ENCODE measurements around the gene CPVL.
A peak's percentile ranks its signal among the peaks of the same experiment; 100 is the strongest.

CPVL gene

GRCh38 chr7:29071203-29071874, 75.0 kb downstream of the CPVL start:
- no peaks in the 10 kb centered on the region for H3K79me2 ChIP-seq (ENCODE audit: control insufficient read depth, insufficient read depth, low read length)
- no peak overlapping the region for H3K4me2 ChIP-seq (ENCODE audit: low read length)
- H3K18ac ChIP-seq (ENCODE audit: low read length): no peak overlapping the region
- H4K5ac ChIP-seq (ENCODE audit: low read length): no peak overlapping the region
- no peaks in the 10 kb centered on the region for H3K36me3 ChIP-seq (ENCODE audit: control insufficient read depth, insufficient read depth, low read length)
- no peak overlapping the region for H2BK15ac ChIP-seq (replicated peaks; ENCODE audit: low read depth)
- H2BK120ac ChIP-seq (ENCODE audit: low read depth, low read length): no peak overlapping the region
- H3K4me3 ChIP-seq (ENCODE audit: low read length): no peak overlapping the region
- H3K56ac ChIP-seq (ENCODE audit: low read length): no peak overlapping the region
- H2AK5ac ChIP-seq (ENCODE audit: low read length): no peak overlapping the region
- H4K8ac ChIP-seq (ENCODE audit: low read depth, low read length): no peak overlapping the region
- DNase-seq: no peak
- no peaks in the 10 kb centered on the region for H3K79me1 ChIP-seq (ENCODE audit: low read length)
- H3K4me1 ChIP-seq (ENCODE audit: control insufficient read depth, low read depth, low read length): no peaks in the 10 kb centered on the region
- no peak overlapping the region for H2BK5ac ChIP-seq (ENCODE audit: low read length)
- no CpG with 5 or more reads among the region's 5 CpGs for WGBS (ENCODE audit: extremely low coverage, insufficient coverage, low lambda C conversion rate)
- no peaks in the 10 kb centered on the region for H3K27me3 ChIP-seq (ENCODE audit: insufficient read depth, low read length, poor library complexity)
- H3K23ac ChIP-seq (ENCODE audit: low read length): no peak overlapping the region
- H3K9ac ChIP-seq (ENCODE audit: low read length): no peak overlapping the region
- H3K27ac ChIP-seq (ENCODE audit: low read depth, low read length): no peak overlapping the region
- H3K4ac ChIP-seq (ENCODE audit: low read depth, low read length): no peak overlapping the region

- no peaks in the 10 kb centered on the region for H3K79me2 ChIP-seq (ENCODE audit: control insufficient read depth, insufficient read depth, low read length)
- H4K5ac ChIP-seq (ENCODE audit: low read length): no peak overlapping the region
- H3K27ac ChIP-seq (ENCODE audit: low read depth, low read length): no peak overlapping the region
- no peak overlapping the region for H2AK5ac ChIP-seq (ENCODE audit: low read length)
- H4K8ac ChIP-seq (ENCODE audit: low read depth, low read length): no peak overlapping the region
- H3K18ac ChIP-seq (ENCODE audit: low read length): no peak overlapping the region
- no peaks in the 10 kb centered on the region for H3K36me3 ChIP-seq (ENCODE audit: control insufficient read depth, insufficient read depth, low read length)
- H3K4me3 ChIP-seq (ENCODE audit: low read length): no peak overlapping the region
- DNase-seq: no peak
- H2BK5ac ChIP-seq (ENCODE audit: low read length): no peak overlapping the region
- H3K23ac ChIP-seq (ENCODE audit: low read length): no peak overlapping the region
- H3K27me3 ChIP-seq (ENCODE audit: insufficient read depth, low read length, poor library complexity): no peaks in the 10 kb centered on the region
- no peak overlapping the region for H2BK15ac ChIP-seq (replicated peaks; ENCODE audit: low read depth)
- H3K79me1 ChIP-seq (ENCODE audit: low read length): no peaks in the 10 kb centered on the region
- H3K56ac ChIP-seq (ENCODE audit: low read length): no peak overlapping the region
- no CpG with 5 or more reads among the region's 2 CpGs for WGBS (ENCODE audit: extremely low coverage, insufficient coverage, low lambda C conversion rate)
- no peak overlapping the region for H3K4me2 ChIP-seq (ENCODE audit: low read length)
- H2BK120ac ChIP-seq (ENCODE audit: low read depth, low read length): no peak overlapping the region
- no peaks in the 10 kb centered on the region for H3K4me1 ChIP-seq (ENCODE audit: control insufficient read depth, low read depth, low read length)
- H3K4ac ChIP-seq (ENCODE audit: low read depth, low read length): no peak overlapping the region
- H3K9ac ChIP-seq (ENCODE audit: low read length): no peak overlapping the region
Observed at GRCh38 chr7:29066641-29067040, 79.7 kb downstream of the CPVL start.

GRCh38 chr7:29065181-29065857, 81.0 kb downstream of the CPVL start:
- Histone ChIP-seq H3K79me2 (ENCODE audit: control insufficient read depth, insufficient read depth, low read length) (no peaks in the 10 kb centered on the region), H2BK5ac (ENCODE audit: low read length) (no peak overlapping the region), H3K9ac (ENCODE audit: low read length) (no peak overlapping the region), H2AK5ac (ENCODE audit: low read length) (no peak overlapping the region), H3K27ac (ENCODE audit: low read depth, low read length) (no peak overlapping the region), H3K56ac (ENCODE audit: low read length) (no peak overlapping the region), H3K27me3 (ENCODE audit: insufficient read depth, low read length, poor library complexity) (no peaks in the 10 kb centered on the region), H3K79me1 (ENCODE audit: low read length) (no peaks in the 10 kb centered on the region), H3K4me3 (ENCODE audit: low read length) (no peak overlapping the region), H3K36me3 (ENCODE audit: control insufficient read depth, insufficient read depth, low read length) (no peaks in the 10 kb centered on the region), H3K4ac (ENCODE audit: low read depth, low read length) (no peak overlapping the region), H4K8ac (ENCODE audit: low read depth, low read length) (no peak overlapping the region), H3K4me2 (ENCODE audit: low read length) (no peak overlapping the region), H4K5ac (ENCODE audit: low read length) (no peak overlapping the region), H3K18ac (ENCODE audit: low read length) (no peak overlapping the region), H3K23ac (ENCODE audit: low read length) (no peak overlapping the region), H2BK120ac (ENCODE audit: low read depth, low read length) (no peak overlapping the region), H2BK15ac (replicated peaks; ENCODE audit: low read depth) (no peak overlapping the region), H3K4me1 (ENCODE audit: control insufficient read depth, low read depth, low read length) (no peaks in the 10 kb centered on the region)
- no CpG with 5 or more reads among the region's 5 CpGs for WGBS (ENCODE audit: extremely low coverage, insufficient coverage, low lambda C conversion rate)
- DNase-seq: no peak

- Histone ChIP-seq H2AK5ac (ENCODE audit: low read length) (no peak overlapping the region), H3K79me1 (ENCODE audit: low read length) (no peaks in the 10 kb centered on the region)
Observed at GRCh38 chr7:29063872-29064271, 82.5 kb downstream of the CPVL start.

GRCh38 chr7:29063236-29063635, 83.1 kb downstream of the CPVL start:
- Histone ChIP-seq H3K4me3 (ENCODE audit: low read length) (no peak overlapping the region), H3K79me2 (ENCODE audit: control insufficient read depth, insufficient read depth, low read length) (no peaks in the 10 kb centered on the region), H3K23ac (ENCODE audit: low read length) (no peak overlapping the region), H3K4me2 (ENCODE audit: low read length) (no peak overlapping the region), H4K8ac (ENCODE audit: low read depth, low read length) (no peak overlapping the region), H3K79me1 (ENCODE audit: low read length) (no peaks in the 10 kb centered on the region), H2BK5ac (ENCODE audit: low read length) (no peak overlapping the region), H2BK120ac (ENCODE audit: low read depth, low read length) (no peak overlapping the region), H3K56ac (ENCODE audit: low read length) (no peak overlapping the region), H3K27me3 (ENCODE audit: insufficient read depth, low read length, poor library complexity) (no peaks in the 10 kb centered on the region), H2AK5ac (ENCODE audit: low read length) (no peak overlapping the region), H3K18ac (ENCODE audit: low read length) (no peak overlapping the region), H2BK15ac (replicated peaks; ENCODE audit: low read depth) (no peak overlapping the region), H3K4ac (ENCODE audit: low read depth, low read length) (no peak overlapping the region), H3K9ac (ENCODE audit: low read length) (no peak overlapping the region), H3K36me3 (ENCODE audit: control insufficient read depth, insufficient read depth, low read length) (no peaks in the 10 kb centered on the region), H3K4me1 (ENCODE audit: control insufficient read depth, low read depth, low read length) (no peaks in the 10 kb centered on the region), H3K27ac (ENCODE audit: low read depth, low read length) (no peak overlapping the region), H4K5ac (ENCODE audit: low read length) (no peak overlapping the region)
- no peak for DNase-seq
- WGBS (ENCODE audit: extremely low coverage, insufficient coverage, low lambda C conversion rate): no CpG with 5 or more reads among the region's 3 CpGs

More at GRCh38 chr7:29063872-29064271, 82.5 kb downstream of the CPVL start:
- Histone ChIP-seq H3K27me3 (ENCODE audit: insufficient read depth, low read length, poor library complexity) (no peaks in the 10 kb centered on the region), H3K56ac (ENCODE audit: low read length) (no peak overlapping the region), H3K4me2 (ENCODE audit: low read length) (no peak overlapping the region), H3K79me2 (ENCODE audit: control insufficient read depth, insufficient read depth, low read length) (no peaks in the 10 kb centered on the region), H4K8ac (ENCODE audit: low read depth, low read length) (no peak overlapping the region), H3K9ac (ENCODE audit: low read length) (no peak overlapping the region), H4K5ac (ENCODE audit: low read length) (no peak overlapping the region), H3K18ac (ENCODE audit: low read length) (no peak overlapping the region), H3K4me1 (ENCODE audit: control insufficient read depth, low read depth, low read length) (no peaks in the 10 kb centered on the region), H3K4me3 (ENCODE audit: low read length) (no peak overlapping the region), H2BK120ac (ENCODE audit: low read depth, low read length) (no peak overlapping the region), H2BK5ac (ENCODE audit: low read length) (no peak overlapping the region), H3K36me3 (ENCODE audit: control insufficient read depth, insufficient read depth, low read length) (no peaks in the 10 kb centered on the region), H3K4ac (ENCODE audit: low read depth, low read length) (no peak overlapping the region), H3K27ac (ENCODE audit: low read depth, low read length) (no peak overlapping the region), H2BK15ac (replicated peaks; ENCODE audit: low read depth) (no peak overlapping the region), H3K23ac (ENCODE audit: low read length) (no peak overlapping the region)
- peak; percentile 10 for DNase-seq
- no CpG with 5 or more reads among the region's 2 CpGs for WGBS (ENCODE audit: extremely low coverage, insufficient coverage, low lambda C conversion rate)

All from mesendoderm (in vitro differentiated cells).